Pancreas (tissue), 10 donors: ENCODE results near the gene ITGA7. TPM values are rescaled to one million over a fixed set of nuclear protein-coding genes. Genes with fewer than 3 reads are reported as not detected.

Source experiments
- ATAC-seq, 4 donors: fragments of 200-7000 bp; cut with Tn5 transposase; one replicate each; pipeline versions ENCODE4 v1.8.0 to v1.9.1; 2020; ENCODE audit warnings: mild to moderate bottlenecking in 4 of 4, moderate library complexity in 4 of 4
- DNase-seq, 6 donors: peaks; one replicate each; pipeline ENCODE4 v3.0.0-alpha.2; 2020
- FAIRE-seq: peaks from 2 replicates; lab custom pipeline; 2012; peaks lifted over from hg19 to GRCh38; lab: Jason Lieb, UNC
- H3K27ac ChIP-seq, 4 donors: fragments of 200-600 bp; sonication (generic); 1 replicate in 3 of 4; 2 replicates in 1 of 4; pipeline versions ENCODE4 v1.5.0 to v1.8.0; 2020
- H3K27me3 ChIP-seq, 4 donors: fragments of 200-600 bp; one replicate each; pipeline ENCODE4 v1.8.0; 2021
- H3K36me3 ChIP-seq, 3 donors: fragments of 200-600 bp; sonication (generic) in 1 of 3; one replicate each; pipeline versions ENCODE4 v1.5.0 to v1.8.0; 2020 to 2021
- H3K4me1 ChIP-seq, 3 donors: fragments of 200-600 bp; one replicate each; pipeline ENCODE4 v1.8.0; 2021
- H3K4me3 ChIP-seq, 4 donors: fragments of 200-600 bp; sonication (generic) in 2 of 4; one replicate each; pipeline versions ENCODE4 v1.5.0 to v1.8.0; 2020 to 2021
- H3K9me3 ChIP-seq, 4 donors: fragments of 200-600 bp; one replicate each; pipeline ENCODE4 v1.8.0; 2021
- WGBS, 2 donors: extraction: QIAGEN DNeasy Blood & Tissue Kit; methylation state at CpG; one replicate each; pipeline ENCODE4 v1.1.7; 2013; 5-methylcytosine and 5-hydroxymethylcytosine counted together
- intact Hi-C, 3 donors: fragments of 100-400 bp; cut with DNase I; formaldehyde crosslinking; loops; one replicate each; pipeline versions ENCODE4 v1.11.1 to v1.14.2; 2022
- polyA plus RNA-seq, 2 donors: library from polyadenylated mRNA; stranded (reverse); fragments of 200-250 nt; gene quantifications; one replicate each; pipeline ENCODE4 v1.2.3, GENCODE V29; 2013
- total RNA-seq, 6 donors: library from RNA; stranded (reverse); fragmentation: NEBNext Ultra II Directional in 4 of 6; extraction: Animal tissue kit (Norgen Biotek cat#: 25700) in 4 of 6; gene quantifications; one replicate each; pipeline versions ENCODE4 v1.2.1 to v1.2.4, GENCODE V29; 2021 to 2023
- TF ChIP-seq, protein P1 (sequence below), 4 donors: fragments of 200-600 bp; sonication (generic) in 3 of 4; IDR thresholded peaks; one replicate each; pipeline versions ENCODE4 v1.5.0 to v1.8.0; 2021; ENCODE audit warnings: antibody characterized with exemption in 4 of 4
- donor health status: healthy with polysubstance abuse.
- donor health status: DM: no; HTN: no; CAD: no; lungs with moderate emphysema.
- donor health status: DM: no; HTN: no; CAD: no.
- donor health status: control.
- donor health status: control.
- donor health status: Bipolar disorder and iron deficiency.
- donor health status: DM: yes; HTN: yes; CAD: no.
- donor health status: DM: no; HTN: no; CAD: no.
- donor health status: DM: no; HTN: no; CAD: no.
- donor health status: DM: yes; HTN: yes; CAD: no.

Gene ITGA7
- total and polyA plus RNA-seq, 8 donors, result 3.4 to 34.5 (median 9.1) TPM

DNA sequence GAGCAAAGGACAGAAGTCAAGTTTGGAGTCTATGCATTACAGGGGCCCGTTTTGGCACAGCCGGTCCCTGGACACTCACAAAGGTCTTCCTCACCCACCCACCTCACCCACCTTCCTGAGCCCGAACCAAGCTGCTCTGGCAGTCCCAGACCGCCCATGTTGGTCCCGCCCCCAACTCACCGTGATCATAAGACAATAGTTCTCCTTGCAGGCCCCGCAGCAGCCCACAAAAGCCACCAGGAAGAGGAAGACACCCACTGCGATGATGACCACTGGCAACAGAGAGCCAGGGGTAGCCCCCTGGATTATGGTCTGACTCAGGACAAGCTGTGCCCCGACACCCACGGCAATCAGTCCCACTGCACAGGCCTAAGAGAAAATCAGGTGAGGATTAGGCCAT is 19.3 kb upstream of the ITGA7 start:
- no peaks in the 10 kb centered on the region for H3K27me3 ChIP-seq
- H3K9me3 ChIP-seq, result no peaks in the 10 kb centered on the region
- peak overlapping the region in 3 of 4 donors; percentile 25 to 99 (median 99) for H3K27ac ChIP-seq
- intact Hi-C loops, result no loop called here
- no peak for FAIRE-seq
- peaks cover 4 to 17% (median 6%) of the 10 kb centered on the region in 3 donors for H3K36me3 ChIP-seq
- no peak for ATAC-seq
- peak overlapping the region; percentile 57 to 87 (median 70) for H3K4me3 ChIP-seq
- TF ChIP-seq, protein P1, sequence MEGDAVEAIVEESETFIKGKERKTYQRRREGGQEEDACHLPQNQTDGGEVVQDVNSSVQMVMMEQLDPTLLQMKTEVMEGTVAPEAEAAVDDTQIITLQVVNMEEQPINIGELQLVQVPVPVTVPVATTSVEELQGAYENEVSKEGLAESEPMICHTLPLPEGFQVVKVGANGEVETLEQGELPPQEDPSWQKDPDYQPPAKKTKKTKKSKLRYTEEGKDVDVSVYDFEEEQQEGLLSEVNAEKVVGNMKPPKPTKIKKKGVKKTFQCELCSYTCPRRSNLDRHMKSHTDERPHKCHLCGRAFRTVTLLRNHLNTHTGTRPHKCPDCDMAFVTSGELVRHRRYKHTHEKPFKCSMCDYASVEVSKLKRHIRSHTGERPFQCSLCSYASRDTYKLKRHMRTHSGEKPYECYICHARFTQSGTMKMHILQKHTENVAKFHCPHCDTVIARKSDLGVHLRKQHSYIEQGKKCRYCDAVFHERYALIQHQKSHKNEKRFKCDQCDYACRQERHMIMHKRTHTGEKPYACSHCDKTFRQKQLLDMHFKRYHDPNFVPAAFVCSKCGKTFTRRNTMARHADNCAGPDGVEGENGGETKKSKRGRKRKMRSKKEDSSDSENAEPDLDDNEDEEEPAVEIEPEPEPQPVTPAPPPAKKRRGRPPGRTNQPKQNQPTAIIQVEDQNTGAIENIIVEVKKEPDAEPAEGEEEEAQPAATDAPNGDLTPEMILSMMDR (IDR thresholded peaks at IDR 0.05), result no peak
- peaks cover 9 to 37% (median 15%) of the 10 kb centered on the region in 3 donors for H3K4me1 ChIP-seq
- no peak for DNase-seq
- 29 to 32% methylated on average over 9 to 10 of the region's 10 CpGs for WGBS, 2 donors

DNA sequence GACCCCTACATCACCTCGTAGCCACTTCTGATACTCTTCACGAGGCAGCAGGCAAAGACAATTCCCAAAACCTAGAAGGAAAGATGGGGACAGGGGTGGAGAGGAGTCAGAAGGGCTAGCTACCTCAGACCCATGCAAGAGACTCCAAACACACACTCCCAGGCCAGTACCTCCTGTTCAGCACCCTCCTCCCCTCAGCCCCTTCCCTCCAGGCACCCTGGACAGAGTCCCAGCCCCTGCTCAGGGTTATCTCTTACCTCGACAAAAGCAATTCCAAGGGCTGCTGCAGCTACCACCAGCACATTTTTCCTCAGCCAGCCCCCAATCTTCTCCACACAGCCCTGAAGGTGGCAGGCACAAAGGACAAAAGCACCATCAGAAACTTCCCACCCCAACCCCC is 17.9 kb upstream of the ITGA7 start:
- TF ChIP-seq, protein P1 (IDR thresholded peaks at IDR 0.05), result no peak
- ATAC-seq (no peak), FAIRE-seq (no peak), DNase-seq (peak in 1 of 6 donors; percentile 33)
- Histone ChIP-seq H3K4me3 (no peak overlapping the region), H3K27me3 (no peaks in the 10 kb centered on the region), H3K36me3 (peaks cover 4 to 17% (median 6%) of the 10 kb centered on the region in 3 donors), H3K27ac (no peak overlapping the region), H3K4me1 (peaks cover 9 to 42% (median 19%) of the 10 kb centered on the region in 3 donors), H3K9me3 (no peaks in the 10 kb centered on the region)
- WGBS, 2 donors, result 55 to 65% methylated on average over 3 of the region's 3 CpGs
- intact Hi-C loops, result no loop called here

DNA sequence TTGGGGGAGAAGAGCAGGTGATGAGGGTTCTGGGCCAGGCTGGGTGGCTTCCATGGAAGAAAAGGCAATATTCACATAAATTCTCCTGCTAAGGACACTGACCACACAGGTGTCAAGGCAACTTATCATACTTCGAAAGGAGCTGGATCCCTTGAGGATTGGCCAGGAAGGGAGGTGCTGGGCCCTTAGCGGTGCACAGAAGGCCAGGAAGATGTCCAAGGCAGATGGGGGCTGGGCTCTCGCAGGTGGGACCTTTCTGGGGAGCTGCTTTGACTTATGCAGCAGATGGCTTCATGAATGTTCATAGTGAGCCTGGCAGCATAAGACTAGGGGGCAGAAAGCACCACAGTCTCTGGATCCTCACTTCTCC is 17.2 kb upstream of the ITGA7 start:
- no peak overlapping the region for H3K27ac ChIP-seq
- no peaks in the 10 kb centered on the region for H3K27me3 ChIP-seq
- DNase-seq (peak in 1 of 6 donors; percentile 30), FAIRE-seq (no peak), ATAC-seq (no peak)
- 44 to 50% methylated on average over 3 of the region's 3 CpGs for WGBS, 2 donors
- TF ChIP-seq, protein P1 (IDR thresholded peaks at IDR 0.05), result peak in 2 of 4 donors; percentile 1 to 5
- H3K4me1 ChIP-seq, result peaks cover 9 to 40% (median 20%) of the 10 kb centered on the region in 3 donors
- peaks cover 4 to 17% (median 6%) of the 10 kb centered on the region in 3 donors for H3K36me3 ChIP-seq
- H3K9me3 ChIP-seq, result no peaks in the 10 kb centered on the region
- intact Hi-C loops, result no loop called here
- H3K4me3 ChIP-seq, result no peak overlapping the region

DNA sequence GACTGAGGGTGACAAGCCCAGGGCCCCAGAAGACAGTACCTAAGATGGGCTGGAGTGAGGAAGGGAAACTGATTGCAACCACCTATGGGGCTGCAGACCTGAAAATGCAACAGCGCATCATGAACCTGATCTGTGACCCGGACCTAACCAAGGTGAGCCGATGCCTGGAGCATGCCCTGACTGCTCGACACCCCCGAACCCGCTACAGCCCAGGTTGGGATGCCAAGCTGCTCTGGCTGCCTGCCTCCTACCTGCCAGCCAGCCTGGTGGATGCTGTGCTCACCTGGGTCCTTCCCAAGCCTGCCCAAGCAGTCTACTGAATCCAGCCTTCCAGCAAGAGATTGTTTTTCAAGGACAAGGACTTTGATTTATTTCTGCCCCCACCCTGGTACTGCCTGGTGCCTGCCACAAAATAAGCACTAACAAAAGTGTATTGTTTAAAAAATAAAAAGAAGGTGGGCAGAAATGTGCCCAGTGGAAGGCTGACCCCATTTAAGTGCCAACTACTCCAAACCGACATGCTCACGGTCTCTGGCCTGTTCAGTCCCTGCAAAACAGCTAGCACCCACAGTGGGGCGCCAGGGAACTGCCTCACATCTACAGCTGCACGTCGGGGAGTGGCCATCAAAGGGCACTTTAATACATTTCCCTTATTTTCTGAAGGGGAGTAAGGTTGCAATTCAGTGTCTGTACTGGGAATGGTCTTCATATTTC is 16.7 kb upstream of the ITGA7 start:
- peaks cover 4 to 17% (median 6%) of the 10 kb centered on the region in 3 donors for H3K36me3 ChIP-seq
- no peak overlapping the region for H3K4me3 ChIP-seq
- H3K4me1 ChIP-seq, result peaks cover 9 to 44% (median 22%) of the 10 kb centered on the region in 3 donors
- DNase-seq (peak in 5 of 6 donors; percentile 63 to 83 (median 73)), ATAC-seq (no peak), FAIRE-seq (no peak)
- H3K9me3 ChIP-seq, result no peaks in the 10 kb centered on the region
- TF ChIP-seq, protein P1 (IDR thresholded peaks at IDR 0.05), result peak; percentile 18 to 44 (median 31)
- no peaks in the 10 kb centered on the region for H3K27me3 ChIP-seq
- no peak overlapping the region for H3K27ac ChIP-seq
- intact Hi-C loops, result no loop called here
- 22 to 24% methylated on average over 11 of the region's 11 CpGs for WGBS, 2 donors
